IMR-90 (cell line): Measurements from ENCODE around the gene STX19. TPM values are rescaled to one million over a fixed set of nuclear protein-coding genes. Genes with fewer than 3 reads are reported as not detected.

Source experiments
- ATAC-seq: fragments of 200-7000 bp; cut with Tn5 transposase; 2 replicates; pipeline ENCODE4 v1.9.1; 2020; ENCODE audit warnings: low read depth, mild to moderate bottlenecking, moderate library complexity
- BruUV-seq: library from RNA; stranded (reverse); fragments of 400-500 nt; replicated peaks from 2 replicates; lab custom pipeline; 2021; lab: Mats Ljungman, UMichigan
- CTCF ChIA-PET: fragments of 300-600 bp; formaldehyde crosslinking; extraction: SDS; loops from one replicate; lab custom pipeline; 2021; ENCODE audit warnings: antibody characterized with exemption; lab: Yijun Ruan, JAX
- POLR2A ChIA-PET: fragments of 300-600 bp; sonication (Branson Sonifier 250); formaldehyde crosslinking; loops from one replicate; lab custom pipeline; 2022; ENCODE audit warnings: antibody characterized with exemption; ENCODE audit not compliant: unreplicated experiment; lab: Charles Lee
- DNase-seq: peaks from one replicate; pipeline ENCODE4 v3.0.0; 2013
- H2AFZ ChIP-seq: replicated peaks from 2 replicates; pipeline ENCODE3; 2013; ENCODE audit warnings: low read length, mild to moderate bottlenecking; ENCODE audit not compliant: poor library complexity
- H2AK5ac ChIP-seq: 2 replicates; pipeline ENCODE4 v1.6.1; 2013; ENCODE audit warnings: low read depth, low read length, inconsistent platforms
- H2AK9ac ChIP-seq: replicated peaks from 2 replicates; pipeline ENCODE3; 2013; ENCODE audit warnings: mild to moderate bottlenecking, low read depth, low read length, moderate library complexity; ENCODE audit not compliant: poor library complexity
- H2BK120ac ChIP-seq: 2 replicates; pipeline ENCODE4 v1.6.1; 2013; ENCODE audit warnings: low read depth, low read length, inconsistent platforms
- H2BK15ac ChIP-seq: 3 replicates; pipeline ENCODE4 v1.6.1; 2013; ENCODE audit warnings: low read depth, low read length, inconsistent platforms
- H2BK20ac ChIP-seq: 2 replicates; pipeline ENCODE4 v1.6.1; 2013; ENCODE audit warnings: low read depth, mild to moderate bottlenecking, inconsistent platforms, low read length, moderate library complexity
- H2BK5ac ChIP-seq: 2 replicates; pipeline ENCODE4 v1.6.1; 2013; ENCODE audit warnings: mild to moderate bottlenecking, low read depth, low read length, inconsistent platforms; ENCODE audit not compliant: poor library complexity, severe bottlenecking
- H3K14ac ChIP-seq: replicated peaks from 2 replicates; pipeline ENCODE4 v1.6.1; 2013; ENCODE audit warnings: low read depth, low read length, inconsistent platforms
- H3K18ac ChIP-seq: 2 replicates; pipeline ENCODE4 v1.6.1; 2013; ENCODE audit warnings: low read depth, low read length, control low read depth
- H3K23ac ChIP-seq: 2 replicates; pipeline ENCODE4 v1.6.1; 2013; ENCODE audit warnings: low read depth, low read length, inconsistent platforms
- H3K27ac ChIP-seq: 2 replicates; pipeline ENCODE4 v1.5.1; 2013; ENCODE audit warnings: mild to moderate bottlenecking, control low read depth, low read length; ENCODE audit not compliant: insufficient read depth
- H3K27me3 ChIP-seq: 2 replicates; pipeline ENCODE4 v1.6.1; 2013; ENCODE audit warnings: low read length; ENCODE audit not compliant: control insufficient read depth, insufficient read depth
- H3K36me3 ChIP-seq: 2 replicates; pipeline ENCODE4 v1.6.1; 2013; ENCODE audit warnings: low read length, mixed read lengths; ENCODE audit not compliant: control insufficient read depth, insufficient read depth
- H3K4ac ChIP-seq: 2 replicates; pipeline ENCODE4 v1.6.1; 2013; ENCODE audit warnings: low read depth, low read length, inconsistent platforms
- H3K4me1 ChIP-seq: 2 replicates; pipeline ENCODE4 v1.6.1; 2013; ENCODE audit warnings: low read length, mixed read lengths; ENCODE audit not compliant: control insufficient read depth, insufficient read depth
- H3K4me2 ChIP-seq: 2 replicates; pipeline ENCODE4 v1.6.1; 2013; ENCODE audit warnings: low read depth, mild to moderate bottlenecking, control low read depth, low read length, moderate library complexity
- H3K4me3 ChIP-seq: 2 replicates; pipeline ENCODE4 v1.5.1; 2013; ENCODE audit warnings: low read depth, mild to moderate bottlenecking, control low read depth, low read length, moderate library complexity; ENCODE audit not compliant: insufficient read depth
- H3K56ac ChIP-seq: 2 replicates; pipeline ENCODE4 v1.6.1; 2013; ENCODE audit warnings: low read length, inconsistent platforms; ENCODE audit not compliant: insufficient read depth; ENCODE audit errors: extremely low read depth
- H3K79me1 ChIP-seq, 2 experiments: 2 replicates each; pipeline ENCODE4 v1.6.1; 2013; ENCODE audit warnings: low read length in 2 of 2, inconsistent platforms in 1 of 2, low read depth in 1 of 2
- H3K9ac ChIP-seq: 2 replicates; pipeline ENCODE4 v1.6.1; 2013; ENCODE audit warnings: low read depth, low read length, control low read depth
- H3K9me1 ChIP-seq: 2 replicates; pipeline ENCODE4 v1.6.1; 2013; ENCODE audit warnings: low read length, inconsistent platforms; ENCODE audit not compliant: insufficient read depth
- H3K9me3 ChIP-seq: 2 replicates; pipeline ENCODE4 v1.6.1; 2013; ENCODE audit warnings: low read length; ENCODE audit not compliant: control insufficient read depth, insufficient read depth
- H4K20me1 ChIP-seq: 2 replicates; pipeline ENCODE4 v1.6.1; 2013; ENCODE audit warnings: low read length, inconsistent platforms; ENCODE audit not compliant: insufficient read depth
- H4K5ac ChIP-seq: 2 replicates; pipeline ENCODE4 v1.6.1; 2013; ENCODE audit warnings: mild to moderate bottlenecking, low read depth, low read length, control low read depth
- H4K8ac ChIP-seq, 2 experiments: 2 replicates each; pipeline ENCODE4 v1.6.1; 2013; ENCODE audit warnings: low read depth in 2 of 2, low read length in 2 of 2, control low read depth in 1 of 2, inconsistent platforms in 1 of 2
- H4K91ac ChIP-seq: 2 replicates; pipeline ENCODE4 v1.6.1; 2013; ENCODE audit warnings: low read depth, low read length, inconsistent platforms; ENCODE audit not compliant: insufficient read depth
- CHD1 ChIP-seq: IDR thresholded peaks from 2 replicates; pipeline ENCODE4 v1.6.1; 2012; ENCODE audit warnings: low read depth, low read length, improper control_type of control experiment
- ELK1 ChIP-seq: fragments of 150-350 bp; IDR thresholded peaks from 2 replicates; pipeline ENCODE4 v1.6.1; 2016; ENCODE audit warnings: low read depth, mild to moderate bottlenecking, low read length, moderate library complexity, borderline replicate concordance
- FOS ChIP-seq: fragments of 150-350 bp; IDR thresholded peaks from 2 replicates; pipeline ENCODE4 v1.6.1; 2016; ENCODE audit warnings: low read depth, low read length
- MAZ ChIP-seq: IDR thresholded peaks from 2 replicates; pipeline ENCODE4 v1.6.1; 2012; ENCODE audit warnings: low read depth, mild to moderate bottlenecking, low read length, improper control_type of control experiment, moderate library complexity, borderline replicate concordance
- MXI1 ChIP-seq: IDR thresholded peaks from 2 replicates; pipeline ENCODE4 v1.6.1; 2012; ENCODE audit warnings: low read depth, mild to moderate bottlenecking, low read length, moderate library complexity, borderline replicate concordance
- NFE2L2 ChIP-seq: fragments of 150-350 bp; IDR thresholded peaks from 2 replicates; pipeline ENCODE4 v1.6.1; 2016; ENCODE audit warnings: low read depth, mild to moderate bottlenecking, low read length
- POLR2A ChIP-seq: IDR thresholded peaks from 2 replicates; pipeline ENCODE4 v1.6.1; 2012; ENCODE audit warnings: mild to moderate bottlenecking, low read depth, low read length
- RAD21 ChIP-seq: IDR thresholded peaks from 2 replicates; pipeline ENCODE4 v1.6.1; 2012; ENCODE audit warnings: low read length, improper control_type of control experiment
- RCOR1 ChIP-seq: IDR thresholded peaks from 2 replicates; pipeline ENCODE4 v1.6.1; 2012; ENCODE audit warnings: mild to moderate bottlenecking, low read length, improper control_type of control experiment; ENCODE audit not compliant: insufficient replicate concordance
- RFX5 ChIP-seq: IDR thresholded peaks from 2 replicates; pipeline ENCODE4 v1.8.0; 2012; ENCODE audit warnings: low read depth, mild to moderate bottlenecking, low read length, moderate library complexity
- USF2 ChIP-seq: fragments of 150-350 bp; IDR thresholded peaks from 2 replicates; pipeline ENCODE4 v1.6.1; 2017; ENCODE audit warnings: mild to moderate bottlenecking, antibody characterized with exemption, low read length, low read depth
- WGBS, 2 experiments: methylation state at CpG; one replicate each; pipeline versions ENCODE4 v1.1.5 to v1.1.7; 2013; ENCODE audit warnings: missing lambda C conversion rate in 2 of 2; ENCODE audit not compliant: insufficient read length in 1 of 2; ENCODE audit errors: extremely low coverage in 2 of 2; 5-methylcytosine and 5-hydroxymethylcytosine counted together
- dilution Hi-C: fragments of 300-500 bp; cut with HindIII; formaldehyde crosslinking; loops from one replicate; pipeline ENCODE4 v1.14.3; 2018; ENCODE audit warnings: low sequenced_read_pairs; ENCODE audit not compliant: unreplicated experiment
- in situ Hi-C: fragments of 300-500 bp; cut with MboI; formaldehyde crosslinking; loops from 3 replicates; pipeline ENCODE4 v1.14.3; 2019; ENCODE audit warnings: low sequenced_read_pairs, inconsistent platforms, mixed read lengths
- intact Hi-C: fragments of 100-400 bp; cut with micrococcal nuclease; formaldehyde crosslinking; loops from 2 replicates; pipeline ENCODE4 v1.10.0; 2022
- polyA plus RNA-seq, 3 experiments: library from polyadenylated mRNA; depleted of rRNA; stranded (reverse); fragments of >200 nt; gene quantifications; 2 replicates each; pipeline ENCODE4 v1.2.3, GENCODE V29; 2012; ENCODE audit warnings: low replicate concordance in 1 of 3
- total RNA-seq: library from RNA; depleted of rRNA; stranded (reverse); fragments of >200 nt; gene quantifications from 2 replicates; pipeline ENCODE4 v1.2.3, GENCODE V29; 2012
- TF ChIP-seq, protein P1 (sequence below): conservative IDR thresholded peaks from 2 replicates; pipeline ENCODE4 v1.5.1; 2012; ENCODE audit warnings: mild to moderate bottlenecking, low read depth, low read length, improper control_type of control experiment

STX19 gene
- total and polyA plus RNA-seq, 2 of the 4 experiments (the other 2 are of a cell fraction): not detected

DNA sequence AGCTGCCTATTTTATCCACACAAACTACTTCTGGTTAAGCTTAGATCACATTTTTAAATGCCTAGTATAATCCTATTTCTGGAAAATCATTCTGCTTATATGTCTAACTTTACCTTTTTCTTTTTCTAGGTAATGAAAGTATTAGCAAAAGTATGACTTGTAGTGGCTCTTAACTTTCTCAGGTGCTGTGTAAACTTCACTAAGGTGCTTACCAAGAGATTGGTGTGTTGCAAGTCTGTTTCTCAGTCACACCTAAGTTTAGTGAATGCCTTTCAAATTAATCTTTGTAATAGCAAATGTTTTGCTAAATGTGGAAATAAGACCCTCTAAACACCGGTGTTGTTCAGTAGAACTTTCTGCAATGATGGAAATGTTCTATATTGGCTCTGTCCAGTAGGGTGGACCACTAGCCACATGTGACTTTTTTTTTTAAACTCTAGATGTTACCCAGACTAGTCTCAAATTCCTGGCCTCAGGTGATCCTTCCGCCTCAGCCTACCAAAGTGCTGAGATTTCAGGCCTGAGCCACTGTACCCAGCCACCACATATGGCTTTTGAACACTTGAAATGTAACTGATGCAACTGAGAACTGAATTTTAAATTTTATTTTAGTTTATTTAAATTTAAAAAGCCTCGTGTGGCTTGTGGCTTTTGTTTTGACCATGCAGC is 26.4 kb downstream of the STX19 start:
- no peak overlapping the region for H3K4ac ChIP-seq
- in situ Hi-C loops: no loop called here

More for the DNA sequence above, 26.4 kb downstream of the STX19 start:
- Histone ChIP-seq H2BK15ac (no peak overlapping the region), H3K79me1 (no peaks in the 10 kb centered on the region), H3K56ac (no peak overlapping the region), H3K4me2 (no peak overlapping the region), H3K14ac (no peak overlapping the region), H3K23ac (no peak overlapping the region), H3K27me3 (no peaks in the 10 kb centered on the region), H4K20me1 (no peaks in the 10 kb centered on the region), H2AK5ac (no peak overlapping the region), H2AFZ (no peak overlapping the region), H4K5ac (no peak overlapping the region), H2AK9ac (no peak overlapping the region), H3K18ac (no peak overlapping the region), H3K4me1 (peaks cover 4% of the 10 kb centered on the region; the same call in 1 of the 2 replicates), H2BK20ac (no peak overlapping the region), H4K91ac (no peak overlapping the region), H3K36me3 (no peaks in the 10 kb centered on the region), H2BK5ac (no peak overlapping the region), H3K9me1 (no peaks in the 10 kb centered on the region), H3K9ac (no peak overlapping the region), H4K8ac (no peak overlapping the region), H3K9me3 (no peaks in the 10 kb centered on the region), H2BK120ac (no peak overlapping the region), H3K27ac (no peak overlapping the region; the same call in 1 of the 2 replicates), H3K4me3 (no peak overlapping the region)
- ChIA-PET POLR2A (no interaction called here), CTCF (no interaction called here)
- no peak for TF ChIP-seq USF2
- TF ChIP-seq MXI1: no peak
- TF ChIP-seq, protein P1, sequence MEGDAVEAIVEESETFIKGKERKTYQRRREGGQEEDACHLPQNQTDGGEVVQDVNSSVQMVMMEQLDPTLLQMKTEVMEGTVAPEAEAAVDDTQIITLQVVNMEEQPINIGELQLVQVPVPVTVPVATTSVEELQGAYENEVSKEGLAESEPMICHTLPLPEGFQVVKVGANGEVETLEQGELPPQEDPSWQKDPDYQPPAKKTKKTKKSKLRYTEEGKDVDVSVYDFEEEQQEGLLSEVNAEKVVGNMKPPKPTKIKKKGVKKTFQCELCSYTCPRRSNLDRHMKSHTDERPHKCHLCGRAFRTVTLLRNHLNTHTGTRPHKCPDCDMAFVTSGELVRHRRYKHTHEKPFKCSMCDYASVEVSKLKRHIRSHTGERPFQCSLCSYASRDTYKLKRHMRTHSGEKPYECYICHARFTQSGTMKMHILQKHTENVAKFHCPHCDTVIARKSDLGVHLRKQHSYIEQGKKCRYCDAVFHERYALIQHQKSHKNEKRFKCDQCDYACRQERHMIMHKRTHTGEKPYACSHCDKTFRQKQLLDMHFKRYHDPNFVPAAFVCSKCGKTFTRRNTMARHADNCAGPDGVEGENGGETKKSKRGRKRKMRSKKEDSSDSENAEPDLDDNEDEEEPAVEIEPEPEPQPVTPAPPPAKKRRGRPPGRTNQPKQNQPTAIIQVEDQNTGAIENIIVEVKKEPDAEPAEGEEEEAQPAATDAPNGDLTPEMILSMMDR: no peak
- TF ChIP-seq NFE2L2: no peak
- no peak for TF ChIP-seq POLR2A
- TF ChIP-seq RCOR1: no peak
- TF ChIP-seq RAD21: no peak
- TF ChIP-seq ELK1: no peak
- TF ChIP-seq RFX5: no peak
- TF ChIP-seq MAZ: no peak
- no peak for TF ChIP-seq CHD1
- TF ChIP-seq FOS: no peak
- DNase-seq (no peak), ATAC-seq (no peak)
- BruUV-seq: no TSS peak
- WGBS, 2 experiments: no CpG with 5 or more reads among the region's 3 CpGs
- dilution Hi-C loops (no loop called here), intact Hi-C loops (no loop called here)
